ENCODE measurements around the gene DOCK11. TPM values are rescaled to one million over a fixed set of nuclear protein-coding genes. Genes with fewer than 3 reads are reported as not detected.

Gene DOCK11
- total and polyA plus RNA-seq, 7 experiments from 2014 or later, result 24.2 to 115 (median 78.5) TPM

DNA sequence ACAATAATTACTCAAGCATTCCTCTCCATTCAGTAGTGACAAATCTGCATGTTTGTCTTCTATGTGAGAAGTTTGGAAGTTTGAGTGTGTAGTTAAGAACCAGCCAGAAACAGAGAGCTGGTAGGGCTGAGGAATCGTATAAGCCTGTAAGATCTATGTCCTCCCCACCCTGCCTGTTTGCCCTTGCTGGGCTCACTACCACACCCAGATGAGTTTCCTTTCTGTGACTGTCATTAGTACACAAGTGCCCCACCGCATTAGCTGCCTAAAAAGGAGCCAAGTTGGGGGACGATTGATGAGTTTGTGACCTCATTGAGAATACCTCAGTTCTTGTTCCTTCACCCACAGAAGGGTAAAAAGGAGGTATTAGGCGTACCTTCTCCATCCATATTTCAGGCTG, 28.3 kb downstream of the DOCK11 start:
- DNase-seq, result peak in 7 of 9 donors; percentile 35 to 65 (median 54)

DNA sequence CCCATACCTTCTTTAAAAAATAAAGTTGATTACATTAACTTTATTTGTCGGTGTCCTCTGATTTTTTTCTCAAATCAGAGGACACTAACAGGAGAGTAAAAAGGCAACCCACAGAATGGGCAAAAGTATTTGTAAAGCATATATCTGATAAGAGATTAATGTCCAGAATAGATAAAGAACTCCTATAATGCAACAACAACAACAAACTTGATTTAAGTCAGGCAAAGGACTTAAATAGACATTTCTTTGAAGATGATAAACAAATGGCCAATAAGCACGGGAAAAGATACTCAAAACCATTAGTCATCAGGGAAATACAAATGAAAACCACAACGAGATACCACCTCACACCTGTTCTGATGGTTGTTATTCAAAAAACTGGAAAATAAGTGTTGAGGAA, 28.7 kb downstream of the DOCK11 start:
- no peak for ATAC-seq
- Histone ChIP-seq H3K4me1 (ENCODE audit: control insufficient read depth in 2 of 2, insufficient read depth in 2 of 2, low read length in 2 of 2) (peaks cover 56 to 63% of the 10 kb centered on the region in 2 donors), H3K9me3 (ENCODE audit: control insufficient read depth in 2 of 3, low read length in 3 of 3) (no peaks in the 10 kb centered on the region), H3K27ac (ENCODE audit: low read depth, low read length) (peak overlapping the region; percentile 68), H3K27me3 (ENCODE audit: control insufficient read depth in 2 of 2, insufficient read depth in 2 of 2, low read length in 2 of 2) (no peaks in the 10 kb centered on the region), H3K36me3 (ENCODE audit: control insufficient read depth in 2 of 3, insufficient read depth in 3 of 3, low read length in 3 of 3) (no peaks in the 10 kb centered on the region), H3K4me3 (ENCODE audit: low read length) (no peak overlapping the region)
- POLR2A ChIA-PET, result interaction anchor here (5.8 kb wide), 1 partner anchor 27 kb away, joined by 55 read pairs; the partner anchor contains the start of gene DOCK11
- Mint-ChIP-seq H3K4me3 (peak overlapping the region in 7 of 10 donors; percentile 47 to 76 (median 67)), H3K27me3 (no peaks in the 10 kb centered on the region), H3K9me3 (peaks cover 0 to 3% (median 0%) of the 10 kb centered on the region in 11 donors), H3K4me1 (peaks cover 38 to 91% (median 84%) of the 10 kb centered on the region in 7 donors), H3K27ac (peak overlapping the region; percentile 82 to 95 (median 92)), H3K36me3 (peaks cover 0 to 15% (median 0%) of the 10 kb centered on the region in 5 donors)
- CTCF ChIA-PET, result no interaction called here
- no peak for DNase-seq
- intact Hi-C loops (cut with micrococcal nuclease), result no loop called here

More for the DNA sequence above, 28.3 kb downstream of the DOCK11 start:
- no peaks in the 10 kb centered on the region for H3K27me3 ChIP-seq (ENCODE audit: control insufficient read depth in 2 of 2, insufficient read depth in 2 of 2, low read length in 2 of 2)
- H3K4me1 ChIP-seq (ENCODE audit: control insufficient read depth in 2 of 2, insufficient read depth in 2 of 2, low read length in 2 of 2), result peaks cover 51 to 59% of the 10 kb centered on the region in 2 donors
- Mint-ChIP-seq H3K36me3 (peaks cover 0 to 12% (median 0%) of the 10 kb centered on the region in 5 donors), H3K4me1 (peaks cover 34 to 92% (median 85%) of the 10 kb centered on the region in 7 donors), H3K27ac (peak overlapping the region; percentile 82 to 95 (median 92)), H3K27me3 (no peaks in the 10 kb centered on the region), H3K9me3 (peaks cover 0 to 3% (median 0%) of the 10 kb centered on the region in 11 donors), H3K4me3 (peak overlapping the region; percentile 19 to 76 (median 62))
- ATAC-seq, result peak; percentile 81
- CTCF ChIA-PET, result no interaction called here
- intact Hi-C loops (cut with micrococcal nuclease), result no loop called here
- H3K9me3 ChIP-seq (ENCODE audit: control insufficient read depth in 2 of 3, low read length in 3 of 3), result no peaks in the 10 kb centered on the region
- POLR2A ChIA-PET, result interaction anchor here (5.8 kb wide), 1 partner anchor 27 kb away, joined by 55 read pairs; the partner anchor contains the start of gene DOCK11
- no peak overlapping the region for H3K4me3 ChIP-seq (ENCODE audit: low read length)
- H3K36me3 ChIP-seq (ENCODE audit: control insufficient read depth in 2 of 3, insufficient read depth in 3 of 3, low read length in 3 of 3), result no peaks in the 10 kb centered on the region
- peak overlapping the region; percentile 68 for H3K27ac ChIP-seq (ENCODE audit: low read depth, low read length)

DNA sequence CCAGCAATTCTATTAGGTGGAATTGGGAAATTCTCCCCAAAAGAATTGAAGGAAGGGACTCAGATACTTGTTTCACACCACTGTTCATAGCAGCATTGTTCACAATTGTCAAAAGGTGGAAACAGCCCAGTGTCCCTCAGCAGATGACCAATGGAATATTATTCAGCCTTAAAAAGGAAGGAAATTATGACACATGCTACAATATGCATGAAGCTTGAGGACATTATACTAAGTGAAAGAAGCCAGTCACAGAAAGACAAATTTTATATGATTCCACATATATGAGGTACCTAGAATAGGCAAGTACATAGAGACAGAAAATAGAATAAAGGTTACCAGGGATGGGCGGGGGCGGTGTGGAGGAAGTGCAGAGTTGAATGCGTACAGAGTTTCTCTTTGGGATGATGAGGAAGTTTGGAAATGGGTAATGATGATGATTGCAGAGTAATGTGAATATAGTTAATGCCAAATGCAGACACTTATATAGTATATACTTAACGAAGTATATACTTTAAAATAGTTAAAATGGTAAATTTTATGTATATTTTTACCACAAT, 29.6 kb downstream of the DOCK11 start:
- DNase-seq (no peak), ATAC-seq (no peak)
- H3K36me3 Mint-ChIP-seq, result peaks cover 0 to 18% (median 0%) of the 10 kb centered on the region in 5 donors
- H3K9me3 Mint-ChIP-seq, result peaks cover 0 to 3% (median 0%) of the 10 kb centered on the region in 11 donors
- Histone ChIP-seq H3K36me3 (ENCODE audit: control insufficient read depth in 2 of 3, insufficient read depth in 3 of 3, low read length in 3 of 3) (no peaks in the 10 kb centered on the region), H3K4me1 (ENCODE audit: control insufficient read depth in 2 of 2, insufficient read depth in 2 of 2, low read length in 2 of 2) (peaks cover 63 to 66% of the 10 kb centered on the region in 2 donors), H3K4me3 (ENCODE audit: low read length) (no peak overlapping the region), H3K27me3 (ENCODE audit: control insufficient read depth in 2 of 2, insufficient read depth in 2 of 2, low read length in 2 of 2) (no peaks in the 10 kb centered on the region), H3K9me3 (ENCODE audit: control insufficient read depth in 2 of 3, low read length in 3 of 3) (no peaks in the 10 kb centered on the region), H3K27ac (ENCODE audit: low read depth, low read length) (peak overlapping the region; percentile 68)
- peak overlapping the region; percentile 46 to 95 (median 78) for H3K27ac Mint-ChIP-seq
- peak overlapping the region in 3 of 10 donors; percentile 16 to 40 (median 38) for H3K4me3 Mint-ChIP-seq
- no peaks in the 10 kb centered on the region for H3K27me3 Mint-ChIP-seq
- CTCF ChIA-PET, result no interaction called here
- intact Hi-C loops (cut with micrococcal nuclease), result no loop called here
- POLR2A ChIA-PET, result interaction anchor here (1.5 to 1.8 kb wide), 2 partner anchors 16 to 30 kb away, joined by 5 read pairs; no protein-coding TSS in a partner anchor
- H3K4me1 Mint-ChIP-seq, result peaks cover 43 to 91% (median 83%) of the 10 kb centered on the region in 7 donors

DNA sequence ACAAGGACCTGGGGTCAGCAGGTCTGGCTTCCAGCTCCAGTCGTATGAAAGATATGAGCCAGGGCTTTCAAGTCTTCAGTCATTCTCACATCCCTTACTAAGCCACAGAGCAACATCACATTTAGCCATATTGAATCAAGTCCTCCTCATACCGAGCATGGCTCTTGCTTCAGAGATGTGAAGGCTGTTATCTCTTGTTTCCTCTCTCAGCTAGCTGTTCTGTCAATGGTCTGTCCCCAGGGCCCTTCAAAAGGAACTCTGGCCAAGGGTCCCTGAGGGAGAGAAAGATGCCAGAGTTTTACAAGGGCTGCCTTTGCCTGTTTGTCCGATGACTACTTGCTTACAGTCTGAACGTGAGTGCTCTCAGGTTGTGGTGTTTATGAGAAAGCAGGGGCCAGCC, 30.5 kb downstream of the DOCK11 start:
- H3K4me1 Mint-ChIP-seq, result peaks cover 45 to 91% (median 83%) of the 10 kb centered on the region in 7 donors
- peak overlapping the region; percentile 86 to 100 (median 91) for H3K27ac Mint-ChIP-seq
- H3K27me3 Mint-ChIP-seq, result no peaks in the 10 kb centered on the region
- peaks cover 67 to 70% of the 10 kb centered on the region in 2 donors for H3K4me1 ChIP-seq (ENCODE audit: control insufficient read depth in 2 of 2, insufficient read depth in 2 of 2, low read length in 2 of 2)
- intact Hi-C loops (cut with micrococcal nuclease), result no loop called here
- CTCF ChIA-PET, result no interaction called here
- peak overlapping the region in 6 of 10 donors; percentile 12 to 48 (median 26) for H3K4me3 Mint-ChIP-seq
- POLR2A ChIA-PET, result interaction anchor here (1.5 to 1.8 kb wide), 2 partner anchors 17 to 31 kb away, joined by 5 read pairs; no protein-coding TSS in a partner anchor
- H3K9me3 ChIP-seq (ENCODE audit: control insufficient read depth in 2 of 3, low read length in 3 of 3), result no peaks in the 10 kb centered on the region
- ATAC-seq (no peak), DNase-seq (no peak)
- no peak overlapping the region for H3K4me3 ChIP-seq (ENCODE audit: low read length)
- peaks cover 0 to 20% (median 0%) of the 10 kb centered on the region in 5 donors for H3K36me3 Mint-ChIP-seq
- no peaks in the 10 kb centered on the region for H3K27me3 ChIP-seq (ENCODE audit: control insufficient read depth in 2 of 2, insufficient read depth in 2 of 2, low read length in 2 of 2)
- H3K9me3 Mint-ChIP-seq, result peaks cover 0 to 3% (median 0%) of the 10 kb centered on the region in 11 donors
- no peaks in the 10 kb centered on the region for H3K36me3 ChIP-seq (ENCODE audit: control insufficient read depth in 2 of 3, insufficient read depth in 3 of 3, low read length in 3 of 3)
- H3K27ac ChIP-seq (ENCODE audit: low read depth, low read length), result peak overlapping the region; percentile 75

DNA sequence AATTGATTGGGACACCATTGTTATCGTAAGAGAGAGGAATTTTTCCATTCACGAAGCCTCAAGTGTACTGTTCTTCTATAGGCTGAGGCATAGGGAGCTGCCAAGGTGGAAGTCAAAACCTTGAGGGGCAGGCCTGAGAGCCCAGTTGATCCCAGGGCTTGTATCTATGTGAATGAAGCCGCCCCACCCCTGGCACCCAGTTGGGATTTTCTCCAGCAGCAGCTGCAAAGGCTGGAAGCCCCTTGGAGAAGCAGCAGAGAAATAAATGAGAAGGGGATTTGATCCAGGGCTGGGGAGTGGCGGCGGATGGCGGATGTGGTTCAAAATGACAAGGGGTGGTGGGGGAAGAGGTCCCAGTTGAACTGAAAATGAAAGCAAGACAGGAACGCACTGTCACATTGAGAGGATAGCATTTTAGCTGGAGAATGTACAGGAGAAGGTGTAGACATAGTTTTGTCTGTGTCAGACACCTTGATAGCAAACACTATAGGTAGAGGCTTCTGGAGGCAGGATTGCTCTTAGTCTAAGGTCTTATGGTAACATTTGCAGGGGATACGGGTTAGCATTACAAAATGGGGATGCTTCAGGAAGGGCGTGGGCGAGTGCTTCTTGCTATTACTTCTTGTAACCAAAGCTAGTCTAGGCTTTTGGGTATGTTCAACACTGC, 32.6 kb downstream of the DOCK11 start:
- peaks cover 0 to 25% (median 3%) of the 10 kb centered on the region in 5 donors for H3K36me3 Mint-ChIP-seq
- H3K27ac Mint-ChIP-seq, result peak overlapping the region; percentile 89 to 100 (median 96)
- Histone ChIP-seq H3K36me3 (ENCODE audit: control insufficient read depth in 2 of 3, insufficient read depth in 3 of 3, low read length in 3 of 3) (no peaks in the 10 kb centered on the region), H3K4me1 (ENCODE audit: control insufficient read depth in 2 of 2, insufficient read depth in 2 of 2, low read length in 2 of 2) (peaks cover 54 to 61% of the 10 kb centered on the region in 2 donors), H3K9me3 (ENCODE audit: control insufficient read depth in 2 of 3, low read length in 3 of 3) (no peaks in the 10 kb centered on the region), H3K27ac (ENCODE audit: low read depth, low read length) (peak overlapping the region; percentile 75), H3K4me3 (ENCODE audit: low read length) (peak overlapping the region; percentile 65), H3K27me3 (ENCODE audit: control insufficient read depth in 2 of 2, insufficient read depth in 2 of 2, low read length in 2 of 2) (no peaks in the 10 kb centered on the region)
- no peaks in the 10 kb centered on the region for H3K27me3 Mint-ChIP-seq
- H3K4me3 Mint-ChIP-seq, result peak overlapping the region; percentile 83 to 97 (median 90)
- peaks cover 48 to 83% (median 75%) of the 10 kb centered on the region in 7 donors for H3K4me1 Mint-ChIP-seq
- ChIA-PET CTCF (interaction anchor here (0.7 to 1.0 kb wide), 2 partner anchors 29 to 69 kb away, joined by 3 read pairs; no protein-coding TSS in a partner anchor), POLR2A (interaction anchor here (0.5 to 9.5 kb wide), 5 partner anchors 10 to 1472 kb away, joined by 3 to 167 read pairs (median 3); partner anchors contain the start of gene DOCK11)
- ATAC-seq (peak; percentile 82), DNase-seq (peak in 8 of 9 donors; percentile 41 to 73 (median 68))
- intact Hi-C loops (cut with micrococcal nuclease), result loop anchor here (1.0 to 2.0 kb wide), 3 partner anchors 8 to 181 kb away; partner anchors contain the start of gene WDR44 (in 1 of the 2)
- H3K9me3 Mint-ChIP-seq, result peaks cover 0 to 3% (median 0%) of the 10 kb centered on the region in 11 donors

DNA sequence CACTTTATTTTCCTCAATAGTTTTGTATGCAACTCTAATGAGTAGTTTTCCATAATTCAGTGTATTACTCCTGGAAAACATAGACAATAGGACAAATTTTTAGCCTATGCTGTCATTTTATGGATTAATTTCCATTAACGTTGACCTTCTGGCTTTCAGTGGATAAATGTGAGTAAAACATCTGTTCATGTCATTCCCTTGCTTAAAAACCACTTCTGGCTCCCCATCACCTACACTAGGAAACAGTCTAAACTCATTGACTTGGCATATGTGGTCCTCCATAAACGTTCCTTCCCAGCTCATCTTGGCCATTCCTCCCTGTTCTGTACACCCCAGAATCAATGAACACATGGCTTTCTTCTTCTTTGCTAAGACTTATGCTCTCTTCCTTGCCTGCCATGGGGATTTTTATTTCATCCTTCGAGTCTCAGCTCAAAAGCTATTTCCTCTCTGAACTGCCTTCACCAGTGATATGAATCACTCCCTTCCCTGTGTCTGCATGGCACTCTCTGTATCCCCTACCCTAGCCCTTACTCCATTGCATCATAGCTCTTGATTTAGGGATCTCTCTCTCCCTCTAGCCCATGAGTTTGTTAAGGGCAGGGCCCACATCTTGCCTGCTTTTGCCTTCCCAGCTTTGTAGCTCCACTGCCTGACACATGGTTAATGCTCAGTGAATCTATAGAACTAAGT, 34.8 kb downstream of the DOCK11 start:
- ChIA-PET CTCF (no interaction called here), POLR2A (interaction anchor here (0.6 to 9.5 kb wide), 2 partner anchors 32 to 60 kb away, joined by 3 to 167 read pairs; partner anchors contain the start of gene DOCK11)
- Histone ChIP-seq H3K4me1 (ENCODE audit: control insufficient read depth in 2 of 2, insufficient read depth in 2 of 2, low read length in 2 of 2) (peaks cover 35 to 42% of the 10 kb centered on the region in 2 donors), H3K9me3 (ENCODE audit: control insufficient read depth in 2 of 3, low read length in 3 of 3) (no peaks in the 10 kb centered on the region), H3K27ac (ENCODE audit: low read depth, low read length) (peak overlapping the region; percentile 75), H3K27me3 (ENCODE audit: control insufficient read depth in 2 of 2, insufficient read depth in 2 of 2, low read length in 2 of 2) (no peaks in the 10 kb centered on the region), H3K4me3 (ENCODE audit: low read length) (peak overlapping the region; percentile 20), H3K36me3 (ENCODE audit: control insufficient read depth in 2 of 3, insufficient read depth in 3 of 3, low read length in 3 of 3) (no peaks in the 10 kb centered on the region)
- H3K9me3 Mint-ChIP-seq, result peaks cover 0 to 2% (median 0%) of the 10 kb centered on the region in 11 donors
- intact Hi-C loops (cut with micrococcal nuclease), result no loop called here
- peaks cover 0 to 17% (median 3%) of the 10 kb centered on the region in 5 donors for H3K36me3 Mint-ChIP-seq
- ATAC-seq, result peak; percentile 34
- DNase-seq, result no peak
- peak overlapping the region in 9 of 10 donors; percentile 18 to 97 (median 52) for H3K4me3 Mint-ChIP-seq
- peaks cover 47 to 86% (median 77%) of the 10 kb centered on the region in 7 donors for H3K4me1 Mint-ChIP-seq
- H3K27ac Mint-ChIP-seq, result peak overlapping the region; percentile 77 to 100 (median 90)
- H3K27me3 Mint-ChIP-seq, result no peaks in the 10 kb centered on the region
